Mammary epithelial cell (primary cell): ENCODE measurements around the gene COL11A2.

Experiments
- CTCF ChIP-seq, 2 donors: IDR thresholded peaks in 1 of 2; conservative IDR thresholded peaks in 1 of 2; 2 replicates each; pipeline ENCODE4 v1.5.1; 2011 to 2012; ENCODE audit warnings: inconsistent platforms in 2 of 2, low read length in 2 of 2, mild to moderate bottlenecking in 2 of 2, control low read depth in 1 of 2, low read depth in 1 of 2; ENCODE audit not compliant: insufficient read depth in 1 of 2; ENCODE audit errors: extremely low read depth in 1 of 2
- EZH2 ChIP-seq: IDR thresholded peaks from 2 replicates; pipeline ENCODE4 v1.6.1; 2012; ENCODE audit warnings: low read length, inconsistent platforms, borderline replicate concordance

- TF ChIP-seq CTCF (conservative IDR thresholded peaks at IDR 0.05 in 1 of 2, IDR thresholded peaks at IDR 0.05 in 1 of 2; ENCODE audit: extremely low read depth in 1 of 2, insufficient read depth in 1 of 2, low read depth in 1 of 2, low read length in 2 of 2) (no peak), EZH2 (no peak)
These were observed 21.0 kb downstream of the COL11A2 start for GRCh38 chr6:33171016-33171879.
